ENCODE data around the gene DOCK7.

DOCK7 gene

GRCh38 chr1:62426794-62427193 is 261.4 kb downstream of the DOCK7 start:
- Histone ChIP-seq H3K9me2 (replicated peaks; ENCODE audit: insufficient read depth, low read length) (no peaks in the 10 kb centered on the region), H3K27ac (ENCODE audit: low read length) (no peak overlapping the region), H3K36me3 (replicated peaks; ENCODE audit: insufficient read depth, low read length) (no peaks in the 10 kb centered on the region), H3K4me1 (ENCODE audit: low read length) (no peaks in the 10 kb centered on the region), H3K79me2 (ENCODE audit: low read length) (no peaks in the 10 kb centered on the region), H3K27me3 (replicated peaks; ENCODE audit: insufficient read depth, low read length) (no peaks in the 10 kb centered on the region), H3F3A (ENCODE audit: insufficient read depth, low read length) (no peaks in the 10 kb centered on the region), H3K9ac (ENCODE audit: low read length) (no peak overlapping the region), H3K9me3 (replicated peaks; ENCODE audit: insufficient read depth, low read length) (no peaks in the 10 kb centered on the region), H4K20me1 (ENCODE audit: insufficient read depth, low read length) (no peaks in the 10 kb centered on the region), H2AFZ (ENCODE audit: low read length) (no peak overlapping the region), H3K4me3 (ENCODE audit: low read length) (no peak overlapping the region), H3K4me2 (ENCODE audit: low read depth, low read length) (no peak overlapping the region)
- DNase-seq, result no peak
- TF ChIP-seq EZH2 (optimal IDR thresholded peaks at IDR 0.05; ENCODE audit: low read depth, low read length) (no peak), CTCF (IDR thresholded peaks at IDR 0.05; ENCODE audit: low read length) (no peak), EZH2phosphoT487 (IDR thresholded peaks at IDR 0.05; ENCODE audit: low read length) (no peak)

GRCh38 chr1:62426237-62426636 is 261.9 kb downstream of the DOCK7 start:
- no peaks in the 10 kb centered on the region for H3K36me3 ChIP-seq (replicated peaks; ENCODE audit: insufficient read depth, low read length)
- H3K79me2 ChIP-seq (ENCODE audit: low read length), result no peaks in the 10 kb centered on the region
- H3K27ac ChIP-seq (ENCODE audit: low read length), result no peak overlapping the region
- DNase-seq, result no peak
- no peaks in the 10 kb centered on the region for H3K4me1 ChIP-seq (ENCODE audit: low read length)
- H2AFZ ChIP-seq (ENCODE audit: low read length), result no peak overlapping the region
- TF ChIP-seq EZH2 (optimal IDR thresholded peaks at IDR 0.05; ENCODE audit: low read depth, low read length) (no peak), EZH2phosphoT487 (IDR thresholded peaks at IDR 0.05; ENCODE audit: low read length) (no peak), CTCF (IDR thresholded peaks at IDR 0.05; ENCODE audit: low read length) (no peak)
- H3K27me3 ChIP-seq (replicated peaks; ENCODE audit: insufficient read depth, low read length), result no peaks in the 10 kb centered on the region
- no peak overlapping the region for H3K4me2 ChIP-seq (ENCODE audit: low read depth, low read length)
- no peaks in the 10 kb centered on the region for H3F3A ChIP-seq (ENCODE audit: insufficient read depth, low read length)
- H3K9me3 ChIP-seq (replicated peaks; ENCODE audit: insufficient read depth, low read length), result no peaks in the 10 kb centered on the region
- H3K4me3 ChIP-seq (ENCODE audit: low read length), result no peak overlapping the region
- H4K20me1 ChIP-seq (ENCODE audit: insufficient read depth, low read length), result no peaks in the 10 kb centered on the region
- no peaks in the 10 kb centered on the region for H3K9me2 ChIP-seq (replicated peaks; ENCODE audit: insufficient read depth, low read length)
- no peak overlapping the region for H3K9ac ChIP-seq (ENCODE audit: low read length)

- H3F3A ChIP-seq (ENCODE audit: insufficient read depth, low read length), result no peaks in the 10 kb centered on the region
- no peaks in the 10 kb centered on the region for H4K20me1 ChIP-seq (ENCODE audit: insufficient read depth, low read length)
- no peaks in the 10 kb centered on the region for H3K4me1 ChIP-seq (ENCODE audit: low read length)
- no peak overlapping the region for H3K4me2 ChIP-seq (ENCODE audit: low read depth, low read length)
- H2AFZ ChIP-seq (ENCODE audit: low read length), result no peak overlapping the region
- TF ChIP-seq EZH2 (optimal IDR thresholded peaks at IDR 0.05; ENCODE audit: low read depth, low read length) (no peak), CTCF (IDR thresholded peaks at IDR 0.05; ENCODE audit: low read length) (no peak), EZH2phosphoT487 (IDR thresholded peaks at IDR 0.05; ENCODE audit: low read length) (no peak)
- no peaks in the 10 kb centered on the region for H3K9me2 ChIP-seq (replicated peaks; ENCODE audit: insufficient read depth, low read length)
- H3K9me3 ChIP-seq (replicated peaks; ENCODE audit: insufficient read depth, low read length), result no peaks in the 10 kb centered on the region
- H3K27ac ChIP-seq (ENCODE audit: low read length), result no peak overlapping the region
- H3K9ac ChIP-seq (ENCODE audit: low read length), result no peak overlapping the region
- H3K36me3 ChIP-seq (replicated peaks; ENCODE audit: insufficient read depth, low read length), result no peaks in the 10 kb centered on the region
- H3K27me3 ChIP-seq (replicated peaks; ENCODE audit: insufficient read depth, low read length), result no peaks in the 10 kb centered on the region
- DNase-seq, result no peak
- no peaks in the 10 kb centered on the region for H3K79me2 ChIP-seq (ENCODE audit: low read length)
- no peak overlapping the region for H3K4me3 ChIP-seq (ENCODE audit: low read length)
These were observed 263.1 kb downstream of the DOCK7 start for GRCh38 chr1:62425041-62425440.
